HFF-Myc (cell line): ENCODE results near the gene EYA2.

ENCODE experiments used
- DNase-seq: peaks from one replicate; pipeline ENCODE4 v3.0.0-alpha.2; 2011; ENCODE audit warnings: low read depth; ENCODE audit errors: extremely low read depth
- H3K4me3 ChIP-seq: replicated peaks from 2 replicates; pipeline ENCODE4 v1.5.1; 2011; ENCODE audit warnings: low read depth, mild to moderate bottlenecking, control low read depth, low read length
- CTCF ChIP-seq: IDR thresholded peaks from 2 replicates; pipeline ENCODE4 v1.5.1; 2012; ENCODE audit warnings: mild to moderate bottlenecking, low read depth, low read length, control low read depth; ENCODE audit errors: missing control alignments

Gene EYA2

GRCh38 chr20:46901638-46902037 lies 7.0 kb downstream of the EYA2 start:
- DNase-seq = no peak
- TF ChIP-seq CTCF = no peak
- H3K4me3 ChIP-seq = no peak overlapping the region

- TF ChIP-seq CTCF = no peak
- DNase-seq = no peak
- no peak overlapping the region for H3K4me3 ChIP-seq
Observed at GRCh38 chr20:46903256-46903655, 8.6 kb downstream of the EYA2 start.

GRCh38 chr20:46903937-46904336 lies 9.3 kb downstream of the EYA2 start:
- no peak for DNase-seq
- no peak for TF ChIP-seq CTCF
- no peak overlapping the region for H3K4me3 ChIP-seq

GRCh38 chr20:46905364-46906125 lies 10.9 kb downstream of the EYA2 start:
- no peak for TF ChIP-seq CTCF
- no peak overlapping the region for H3K4me3 ChIP-seq
- no peak for DNase-seq

GRCh38 chr20:46913329-46914044 lies 18.8 kb downstream of the EYA2 start:
- no peak overlapping the region for H3K4me3 ChIP-seq
- no peak for TF ChIP-seq CTCF

GRCh38 chr20:46914789-46915379 lies 20.2 kb downstream of the EYA2 start:
- TF ChIP-seq CTCF = no peak
- no peak for DNase-seq

More at GRCh38 chr20:46913329-46914044, 18.8 kb downstream of the EYA2 start:
- DNase-seq = no peak

More at GRCh38 chr20:46914789-46915379, 20.2 kb downstream of the EYA2 start:
- no peak overlapping the region for H3K4me3 ChIP-seq
